Subcutaneous abdominal adipose tissue (tissue), 5 donors: Measurements from ENCODE around the gene TTL.

Source experiments
- H3K27ac ChIP-seq: one replicate; pipeline ENCODE4 v1.7.0; 2013; ENCODE audit warnings: low read depth, mild to moderate bottlenecking, inconsistent platforms, low read length, moderate library complexity
- H3K27me3 ChIP-seq, 5 donors: one replicate each; pipeline ENCODE4 v1.7.0; 2013; ENCODE audit warnings: low read length in 5 of 5, inconsistent platforms in 1 of 5; ENCODE audit not compliant: control insufficient read depth in 5 of 5, insufficient read depth in 4 of 5
- H3K36me3 ChIP-seq, 5 donors: one replicate each; pipeline ENCODE4 v1.7.0; 2013; ENCODE audit warnings: low read length in 5 of 5; ENCODE audit not compliant: control insufficient read depth in 5 of 5, insufficient read depth in 5 of 5
- H3K4me1 ChIP-seq, 5 donors: one replicate each; pipeline ENCODE4 v1.7.0; 2013; ENCODE audit warnings: low read length in 5 of 5, mild to moderate bottlenecking in 3 of 5, moderate library complexity in 1 of 5; ENCODE audit not compliant: control insufficient read depth in 5 of 5, insufficient read depth in 5 of 5
- H3K4me3 ChIP-seq, 5 donors: one replicate each; pipeline ENCODE4 v1.7.0; 2013; ENCODE audit warnings: low read length in 5 of 5, low read depth in 1 of 5
- H3K9ac ChIP-seq, 5 donors: one replicate each; pipeline ENCODE4 v1.7.0; 2013; ENCODE audit warnings: low read length in 5 of 5, mild to moderate bottlenecking in 4 of 5, moderate library complexity in 3 of 5
- H3K9me3 ChIP-seq, 5 donors: one replicate each; pipeline ENCODE4 v1.7.0; 2013; ENCODE audit warnings: low read length in 5 of 5; ENCODE audit not compliant: control insufficient read depth in 5 of 5
- donor health status: healthy.
- donor health status: healthy.
- donor health status: healthy.
- donor health status: healthy.
- donor health status: healthy.

Gene TTL

DNA sequence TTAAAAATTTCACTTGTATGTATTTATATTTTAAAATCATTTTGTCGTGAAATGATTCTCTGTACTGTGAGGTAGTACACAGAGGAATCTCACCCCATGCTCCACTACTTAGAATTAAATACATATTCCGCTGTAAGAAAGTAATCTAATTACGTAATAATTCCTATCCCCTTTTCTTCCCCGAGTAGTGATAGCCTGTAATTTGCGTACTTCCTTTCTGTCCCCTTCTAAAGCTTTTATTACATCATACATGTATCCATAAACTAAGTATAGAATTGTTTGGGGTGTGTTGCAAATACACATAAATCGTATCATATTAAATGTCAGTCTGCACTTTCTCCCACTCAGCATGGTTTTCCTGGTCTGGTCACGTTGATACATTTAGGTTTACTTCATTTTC is 90.0 kb downstream of the TTL start:
- no peak overlapping the region for H3K27ac ChIP-seq
- no peak overlapping the region for H3K9ac ChIP-seq
- H3K9me3 ChIP-seq: peaks cover 0 to 9% (median 0%) of the 10 kb centered on the region in 5 donors
- H3K4me3 ChIP-seq: no peak overlapping the region
- H3K36me3 ChIP-seq: peaks cover 45 to 91% (median 66%) of the 10 kb centered on the region in 5 donors
- H3K4me1 ChIP-seq: peaks cover 0 to 2% (median 0%) of the 10 kb centered on the region in 5 donors
- H3K27me3 ChIP-seq: no peaks in the 10 kb centered on the region

DNA sequence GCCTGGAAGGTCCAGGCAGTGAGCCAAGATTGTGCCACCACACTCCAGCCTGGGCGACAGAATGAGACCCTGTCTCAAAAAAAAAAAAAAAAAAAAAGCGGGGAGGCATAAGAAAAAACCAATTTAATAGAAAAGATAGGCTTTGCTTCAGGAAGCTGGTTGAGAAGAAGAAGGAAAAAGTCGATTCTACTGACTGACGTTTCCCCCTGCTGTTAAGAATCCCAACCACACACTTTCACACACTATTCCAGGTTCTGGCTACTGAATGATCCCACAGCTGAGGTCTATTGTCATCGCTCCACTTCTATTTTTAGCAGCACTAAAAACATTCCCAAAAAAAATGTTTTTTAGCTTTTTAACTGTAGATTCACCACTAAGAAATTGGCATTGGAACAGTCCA is 95.8 kb downstream of the TTL start:
- H3K4me1 ChIP-seq: peaks cover 0 to 13% (median 4%) of the 10 kb centered on the region in 5 donors
- no peaks in the 10 kb centered on the region for H3K9me3 ChIP-seq
- no peak overlapping the region for H3K27ac ChIP-seq

DNA sequence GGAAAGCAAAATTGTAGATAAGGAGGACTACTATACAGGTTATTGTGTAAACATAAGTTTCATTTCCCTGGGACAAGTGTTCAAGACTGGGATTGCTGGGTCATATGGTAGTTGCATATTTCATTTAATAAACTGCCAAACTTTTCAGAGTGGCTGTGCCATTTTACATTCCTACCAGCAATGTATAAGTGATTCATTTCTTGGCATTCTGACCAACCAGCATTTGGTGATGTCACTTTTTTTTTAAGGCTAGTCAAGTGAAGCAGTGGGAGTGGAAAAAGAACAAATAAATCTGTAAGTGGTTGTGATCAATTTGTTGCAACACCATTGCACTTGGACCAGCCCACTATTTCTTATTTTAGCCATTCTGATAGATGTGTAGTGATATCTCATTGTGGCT is 97.3 kb downstream of the TTL start:
- Histone ChIP-seq H3K27ac (no peak overlapping the region), H3K9me3 (no peaks in the 10 kb centered on the region), H3K9ac (no peak overlapping the region), H3K27me3 (no peaks in the 10 kb centered on the region), H3K4me1 (peaks cover 2 to 23% (median 14%) of the 10 kb centered on the region in 5 donors), H3K4me3 (no peak overlapping the region), H3K36me3 (peaks cover 6 to 20% (median 16%) of the 10 kb centered on the region in 5 donors)

More for the DNA sequence above, 95.8 kb downstream of the TTL start:
- Histone ChIP-seq H3K36me3 (peaks cover 7 to 34% (median 25%) of the 10 kb centered on the region in 5 donors), H3K27me3 (no peaks in the 10 kb centered on the region), H3K9ac (no peak overlapping the region), H3K4me3 (no peak overlapping the region)

GRCh38 chr2:112580084-112580483 is 98.1 kb downstream of the TTL start:
- no peak overlapping the region for H3K27ac ChIP-seq
- H3K9me3 ChIP-seq: no peaks in the 10 kb centered on the region
- no peaks in the 10 kb centered on the region for H3K27me3 ChIP-seq
- peaks cover 6 to 28% (median 19%) of the 10 kb centered on the region in 5 donors for H3K4me1 ChIP-seq
- H3K4me3 ChIP-seq: no peak overlapping the region
- peaks cover 5 to 12% (median 10%) of the 10 kb centered on the region in 5 donors for H3K36me3 ChIP-seq
- no peak overlapping the region for H3K9ac ChIP-seq

GRCh38 chr2:112582314-112582746 is 100.4 kb downstream of the TTL start:
- Histone ChIP-seq H3K4me3 (no peak overlapping the region), H3K27ac (no peak overlapping the region), H3K27me3 (no peaks in the 10 kb centered on the region), H3K4me1 (peaks cover 8 to 34% (median 25%) of the 10 kb centered on the region in 5 donors), H3K9ac (no peak overlapping the region), H3K36me3 (peaks cover 0 to 14% (median 6%) of the 10 kb centered on the region in 5 donors), H3K9me3 (no peaks in the 10 kb centered on the region)

DNA sequence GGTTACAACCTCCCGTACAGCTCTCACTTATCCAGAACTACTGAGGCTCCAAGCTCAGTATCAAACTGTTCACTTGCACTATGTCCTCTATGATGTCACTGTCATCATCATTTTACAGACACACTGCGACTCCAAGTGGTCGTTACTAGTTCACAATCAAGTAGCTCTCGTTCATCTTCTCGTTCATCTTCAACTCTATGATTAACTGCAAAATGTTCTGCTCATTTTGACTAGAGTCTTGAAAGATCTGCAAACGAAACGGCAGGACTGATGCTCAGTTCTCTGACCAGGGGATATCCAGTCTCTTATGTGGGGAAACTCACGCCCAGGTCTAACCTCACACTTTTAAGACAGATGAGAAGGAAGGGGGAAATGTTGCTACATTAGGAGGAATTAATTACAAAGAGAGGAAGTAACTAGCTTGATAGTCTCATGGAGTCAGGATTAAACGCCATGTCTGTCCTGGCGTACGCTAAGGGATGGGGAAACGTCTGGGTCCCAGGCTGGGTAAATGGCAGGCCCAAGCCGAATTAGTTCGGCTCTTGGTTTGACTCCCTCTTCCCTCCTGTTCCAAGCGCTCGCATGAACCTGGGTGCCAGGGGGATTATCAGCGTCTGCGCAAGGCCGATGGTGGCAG is 101.7 kb downstream of the TTL start:
- Histone ChIP-seq H3K36me3 (peaks cover 0 to 18% (median 10%) of the 10 kb centered on the region in 5 donors), H3K4me1 (peaks cover 11 to 34% (median 25%) of the 10 kb centered on the region in 5 donors), H3K27me3 (no peaks in the 10 kb centered on the region), H3K9ac (peak overlapping the region; percentile 31 to 94 (median 78)), H3K4me3 (peak overlapping the region; percentile 87 to 97 (median 94)), H3K9me3 (no peaks in the 10 kb centered on the region), H3K27ac (peak overlapping the region; percentile 97)

DNA sequence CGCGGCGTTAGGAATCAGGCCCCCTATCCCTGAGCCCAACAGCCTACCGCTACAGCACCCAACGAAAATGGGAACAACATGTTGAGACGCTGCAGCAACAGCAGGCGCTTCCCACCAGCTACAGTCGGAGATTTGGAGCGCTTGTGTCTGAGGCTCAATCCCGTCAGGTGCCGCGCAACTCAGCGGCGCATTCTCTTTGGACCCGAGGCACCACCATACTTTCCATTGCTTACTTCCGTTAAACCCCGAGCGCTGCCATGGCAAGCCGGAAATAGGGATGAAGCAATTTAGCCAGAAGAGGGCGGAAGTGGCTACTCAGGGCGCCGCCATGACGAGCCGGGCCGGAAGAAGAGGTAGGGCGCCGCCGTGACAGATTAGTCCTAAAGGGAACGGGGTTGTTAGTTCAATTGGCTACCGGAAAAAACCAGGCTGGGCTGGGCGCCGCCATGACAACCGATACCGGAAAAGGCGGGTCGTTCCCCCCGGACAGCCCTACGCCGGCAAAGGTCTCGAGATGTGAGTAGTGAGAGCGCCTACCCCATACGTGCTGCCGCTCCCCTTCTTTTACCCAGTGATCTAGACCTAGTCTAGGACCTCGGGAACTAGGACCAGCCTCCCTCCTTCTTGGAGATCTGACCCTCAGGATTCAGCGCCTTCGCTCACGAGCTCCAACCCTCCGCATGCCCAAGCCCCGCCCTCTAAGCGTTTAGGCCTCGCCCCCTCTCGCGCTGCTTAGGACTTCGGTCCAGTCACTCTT is 102.4 kb downstream of the TTL start, which contains the start of gene CHCHD5:
Gene CHCHD5 (plus strand): TSS at position 476 of the 757 bp plus-strand sequence. CDS start 39 bp downstream, at position 515.
- Histone ChIP-seq H3K9me3 (no peaks in the 10 kb centered on the region), H3K36me3 (peaks cover 0 to 21% (median 14%) of the 10 kb centered on the region in 5 donors), H3K4me3 (peak within 1 kb of the TSS; percentile 87 to 97 (median 94)), H3K27ac (peak within 1 kb of the TSS; percentile 97), H3K4me1 (peaks cover 13 to 38% (median 29%) of the 10 kb centered on the region in 5 donors), H3K9ac (peak within 1 kb of the TSS; percentile 68 to 94 (median 85)), H3K27me3 (no peaks in the 10 kb centered on the region)

GRCh38 chr2:112584891-112585250 is 102.9 kb downstream of the TTL start:
- peak overlapping the region; percentile 68 to 94 (median 85) for H3K9ac ChIP-seq
- no peaks in the 10 kb centered on the region for H3K27me3 ChIP-seq
- H3K4me1 ChIP-seq: peaks cover 13 to 38% (median 29%) of the 10 kb centered on the region in 5 donors
- peak overlapping the region; percentile 87 to 97 (median 94) for H3K4me3 ChIP-seq
- peak overlapping the region; percentile 97 for H3K27ac ChIP-seq
- H3K36me3 ChIP-seq: peaks cover 0 to 25% (median 16%) of the 10 kb centered on the region in 5 donors
- no peaks in the 10 kb centered on the region for H3K9me3 ChIP-seq

- H3K36me3 ChIP-seq: peaks cover 0 to 26% (median 16%) of the 10 kb centered on the region in 5 donors
- H3K4me1 ChIP-seq: peaks cover 13 to 38% (median 29%) of the 10 kb centered on the region in 5 donors
- no peaks in the 10 kb centered on the region for H3K9me3 ChIP-seq
- peak overlapping the region; percentile 97 for H3K27ac ChIP-seq
- peak overlapping the region in 3 of 5 donors; percentile 85 to 94 (median 88) for H3K9ac ChIP-seq
- peak overlapping the region; percentile 87 to 97 (median 94) for H3K4me3 ChIP-seq
- no peaks in the 10 kb centered on the region for H3K27me3 ChIP-seq
Observed at GRCh38 chr2:112585400-112585799, 103.4 kb downstream of the TTL start.
